Measurements from ENCODE around the gene CD99.

- TF ChIP-seq CTCF (IDR thresholded peaks at IDR 0.05) (no peak), POLR2A (IDR thresholded peaks at IDR 0.05) (no peak)
These were observed 1.1 kb upstream of the CD99 start for GRCh38 chrX:2689773-2690666.
